ENCODE results near the gene CLEC18A. TPM values are rescaled to one million over a fixed set of nuclear protein-coding genes. Genes with fewer than 3 reads are reported as not detected.

CLEC18A gene
- total and polyA plus RNA-seq, 2 of the 4 experiments (the other 2 are of a cell fraction) = under 0.01 TPM; not detected in 1

- H4K8ac ChIP-seq (ENCODE audit: low read depth in 2 of 2, low read length in 2 of 2) = no peak overlapping the region
- no peak overlapping the region for H3K27ac ChIP-seq (ENCODE audit: insufficient read depth, low read length)
- intact Hi-C loops (cut with micrococcal nuclease) (no loop called here), in situ Hi-C loops (cut with MboI; ENCODE audit: low sequenced_read_pairs) (no loop called here), dilution Hi-C loops (cut with HindIII; ENCODE audit: low sequenced_read_pairs, unreplicated experiment) (no loop called here)
- no peak overlapping the region for H4K91ac ChIP-seq (ENCODE audit: insufficient read depth, low read depth, low read length)
- ATAC-seq (ENCODE audit: low read depth) (no peak), DNase-seq (no peak)
- H3K9ac ChIP-seq (ENCODE audit: low read depth, low read length) = no peak overlapping the region
- no peak overlapping the region for H2BK20ac ChIP-seq (ENCODE audit: low read depth, low read length)
- no peak overlapping the region for H3K4ac ChIP-seq (ENCODE audit: low read depth, low read length)
- no peaks in the 10 kb centered on the region for H3K9me3 ChIP-seq (ENCODE audit: control insufficient read depth, insufficient read depth, low read length)
- H3K27me3 ChIP-seq (ENCODE audit: control insufficient read depth, insufficient read depth, low read length) = no peaks in the 10 kb centered on the region
- WGBS, 2 experiments (ENCODE audit: extremely low coverage in 2 of 2, insufficient read length in 1 of 2) = 82% methylated on average over 15 of the region's 28 CpGs; no CpG with 5 or more reads in 1 of the 2 experiments
- no peak overlapping the region for H4K5ac ChIP-seq (ENCODE audit: low read depth, low read length)
- H3K36me3 ChIP-seq (ENCODE audit: control insufficient read depth, insufficient read depth, low read length) = peaks cover 29% of the 10 kb centered on the region
- H2BK5ac ChIP-seq (ENCODE audit: low read depth, low read length, poor library complexity, severe bottlenecking) = no peak overlapping the region
- no peak overlapping the region for H3K4me3 ChIP-seq (ENCODE audit: insufficient read depth, low read depth, low read length)
- no peak overlapping the region for H2BK15ac ChIP-seq (ENCODE audit: low read depth, low read length)
- H4K20me1 ChIP-seq (ENCODE audit: insufficient read depth, low read length) = no peaks in the 10 kb centered on the region
- no peaks in the 10 kb centered on the region for H3K79me1 ChIP-seq (ENCODE audit: low read depth in 1 of 2, low read length in 2 of 2)
- H3K18ac ChIP-seq (ENCODE audit: low read depth, low read length) = no peak overlapping the region
- H3K23ac ChIP-seq (ENCODE audit: low read depth, low read length) = no peak overlapping the region
- no peak overlapping the region for H2BK120ac ChIP-seq (ENCODE audit: low read depth, low read length)
- no peak overlapping the region for H3K14ac ChIP-seq (replicated peaks; ENCODE audit: low read depth, low read length)
- peak overlapping the region; percentile 66 for H2AK9ac ChIP-seq (replicated peaks; ENCODE audit: low read depth, low read length, poor library complexity)
- 0 out of 2 replicates have a peak, but pooled peaks cover 3% of the 10 kb centered on the region for H3K9me1 ChIP-seq (ENCODE audit: insufficient read depth, low read length)
- CTCF ChIA-PET = interaction anchor here (1.3 kb wide), 1 partner anchor 144 kb away, joined by 3 read pairs; no protein-coding TSS in a partner anchor
- no peak overlapping the region for H3K4me2 ChIP-seq (ENCODE audit: low read depth, low read length)
- H3K56ac ChIP-seq (ENCODE audit: extremely low read depth, insufficient read depth, low read length) = no peak overlapping the region
- BruUV-seq (replicated peaks) = no TSS peak
- no peak overlapping the region for H2AFZ ChIP-seq (replicated peaks; ENCODE audit: low read length, poor library complexity)
- H3K4me1 ChIP-seq (ENCODE audit: control insufficient read depth, insufficient read depth, low read length) = no peaks in the 10 kb centered on the region
- POLR2A ChIA-PET (ENCODE audit: unreplicated experiment) = no interaction called here
- H2AK5ac ChIP-seq (ENCODE audit: low read depth, low read length) = no peak overlapping the region; the same call in 1 of the 2 replicates
- TF ChIP-seq MAZ (IDR thresholded peaks at IDR 0.05; ENCODE audit: borderline replicate concordance, low read depth, low read length) = no peak
- TF ChIP-seq FOS (IDR thresholded peaks at IDR 0.05; ENCODE audit: low read depth, low read length) = no peak
- no peak for TF ChIP-seq MXI1 (IDR thresholded peaks at IDR 0.05; ENCODE audit: borderline replicate concordance, low read depth, low read length)
- TF ChIP-seq NFE2L2 (IDR thresholded peaks at IDR 0.05; ENCODE audit: low read depth, low read length) = no peak
- no peak for TF ChIP-seq RCOR1 (IDR thresholded peaks at IDR 0.05; ENCODE audit: insufficient replicate concordance, low read length)
- no peak for TF ChIP-seq RFX5 (IDR thresholded peaks at IDR 0.05; ENCODE audit: low read depth, low read length)
- no peak for TF ChIP-seq USF2 (IDR thresholded peaks at IDR 0.05; ENCODE audit: low read depth, low read length)
- no peak for TF ChIP-seq MAFK (IDR thresholded peaks at IDR 0.05; ENCODE audit: low read depth, low read length)
- TF ChIP-seq POLR2A (IDR thresholded peaks at IDR 0.05; ENCODE audit: low read depth, low read length) = no peak
- TF ChIP-seq CTCF (conservative IDR thresholded peaks at IDR 0.05; ENCODE audit: low read depth, low read length) = no peak
- TF ChIP-seq CEBPB (IDR thresholded peaks at IDR 0.05; ENCODE audit: low read depth, low read length) = no peak
- no peak for TF ChIP-seq RAD21 (IDR thresholded peaks at IDR 0.05; ENCODE audit: low read length)
- no peak for TF ChIP-seq ELK1 (IDR thresholded peaks at IDR 0.05; ENCODE audit: borderline replicate concordance, low read depth, low read length)
- TF ChIP-seq BHLHE40 (IDR thresholded peaks at IDR 0.05; ENCODE audit: low read depth, low read length) = no peak
- no peak for TF ChIP-seq CHD1 (IDR thresholded peaks at IDR 0.05; ENCODE audit: low read depth, low read length)
These were observed 9.7 kb upstream of the CLEC18A start for GRCh38 chr16:69941251-69942098.
